RWPE1 (cell line): ENCODE results near the gene GPR25.
"Not testable (repeated sequence)": the region's sequence is repeated elsewhere in the genome, so short reads cannot be mapped to it uniquely, and the experiment has no call there.

ENCODE experiments used
- CTCF ChIA-PET: fragments of 350-600 bp; sonication (Branson Sonifier 250); formaldehyde crosslinking; extraction: SDS; loops from one replicate; lab custom pipeline; 2021; lab: Yijun Ruan, JAX
- POLR2A ChIA-PET: fragments of 400-600 bp; formaldehyde crosslinking; extraction: SDS; loops from one replicate; lab custom pipeline; 2020; ENCODE audit warnings: antibody characterized with exemption; ENCODE audit not compliant: low non-redundant PET; lab: Yijun Ruan, JAX
- DNase-seq: peaks from one replicate; pipeline ENCODE4 v3.0.0; 2012; ENCODE audit warnings: low spot score
- H3K27ac ChIP-seq: fragments of 450-650 bp; 2 replicates; pipeline ENCODE4 v1.5.1; 2017
- CTCF ChIP-seq: fragments of 450-650 bp; conservative IDR thresholded peaks from 2 replicates; pipeline ENCODE4 v1.5.1; 2017; ENCODE audit warnings: low read depth, mild to moderate bottlenecking

GPR25 gene

GRCh38 chr1:200909071-200909470 lies 36.3 kb downstream of the GPR25 start:
- CTCF ChIA-PET: interaction anchor here (0.6 to 0.7 kb wide), 2 partner anchors 14 to 62 kb away, joined by 3 read pairs; no protein-coding TSS in a partner anchor
- TF ChIP-seq CTCF: no peak
- peak overlapping the region; percentile 58 for H3K27ac ChIP-seq
- DNase-seq: no peak
- POLR2A ChIA-PET: no interaction called here

- TF ChIP-seq CTCF: no peak
- H3K27ac ChIP-seq: no peak overlapping the region
- no peak for DNase-seq
- POLR2A ChIA-PET: no interaction called here
- CTCF ChIA-PET: no interaction called here
Measured at GRCh38 chr1:200909757-200910239, 37.0 kb downstream of the GPR25 start.

GRCh38 chr1:200911361-200911760 lies 38.6 kb downstream of the GPR25 start:
- H3K27ac ChIP-seq: peak overlapping the region; percentile 89
- CTCF ChIA-PET: no interaction called here

DNA sequence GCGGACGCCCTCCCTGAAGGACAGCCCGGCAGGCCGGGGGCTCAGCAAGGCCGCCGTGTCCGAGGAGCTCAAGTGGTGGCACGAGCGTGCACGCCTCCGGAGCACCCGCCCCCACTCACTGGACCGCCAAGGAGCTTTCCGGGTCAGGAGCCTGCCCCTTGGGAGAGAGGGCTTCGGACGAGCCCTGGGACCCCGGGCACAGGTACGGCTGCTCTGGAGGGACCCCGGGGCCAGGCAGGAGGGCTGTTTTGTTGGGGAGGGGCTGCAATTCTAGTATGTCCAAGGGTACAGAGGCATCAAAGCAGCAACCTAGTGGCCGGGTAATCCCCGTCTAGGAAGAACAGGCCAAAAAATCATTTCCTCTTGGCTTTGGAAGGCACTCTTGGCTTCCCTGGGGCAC lies 39.2 kb downstream of the GPR25 start:
- H3K27ac ChIP-seq: peak overlapping the region; percentile 89
- DNase-seq, POLR2A ChIA-PET: not testable (repeated sequence)
- CTCF ChIA-PET: interaction anchor here (0.7 kb wide), 1 partner anchor 1973 kb away, joined by 3 read pairs; no protein-coding TSS in a partner anchor

More at GRCh38 chr1:200911361-200911760, 38.6 kb downstream of the GPR25 start:
- POLR2A ChIA-PET: no interaction called here
- no peak for DNase-seq
- no peak for TF ChIP-seq CTCF

- peak; percentile 84 for DNase-seq
- TF ChIP-seq CTCF: no peak
- ChIA-PET CTCF (interaction anchor here (0.5 to 0.7 kb wide), 3 partner anchors 9 to 1973 kb away, joined by 3 to 4 read pairs (median 3); no protein-coding TSS in a partner anchor), POLR2A (interaction anchor here (0.6 kb wide), 1 partner anchor 9 kb away, joined by 4 read pairs; no protein-coding TSS in a partner anchor)
- H3K27ac ChIP-seq: peak overlapping the region; percentile 89
Measured at GRCh38 chr1:200912737-200913407, 40.1 kb downstream of the GPR25 start.

- CTCF ChIA-PET: interaction anchor here (0.5 kb wide), 1 partner anchor 73 kb away, joined by 5 read pairs; no protein-coding TSS in a partner anchor
- H3K27ac ChIP-seq: peak overlapping the region; percentile 94
- no peak for TF ChIP-seq CTCF
- POLR2A ChIA-PET: no interaction called here
- no peak for DNase-seq
Measured at GRCh38 chr1:200916152-200916551, 43.4 kb downstream of the GPR25 start.

DNA sequence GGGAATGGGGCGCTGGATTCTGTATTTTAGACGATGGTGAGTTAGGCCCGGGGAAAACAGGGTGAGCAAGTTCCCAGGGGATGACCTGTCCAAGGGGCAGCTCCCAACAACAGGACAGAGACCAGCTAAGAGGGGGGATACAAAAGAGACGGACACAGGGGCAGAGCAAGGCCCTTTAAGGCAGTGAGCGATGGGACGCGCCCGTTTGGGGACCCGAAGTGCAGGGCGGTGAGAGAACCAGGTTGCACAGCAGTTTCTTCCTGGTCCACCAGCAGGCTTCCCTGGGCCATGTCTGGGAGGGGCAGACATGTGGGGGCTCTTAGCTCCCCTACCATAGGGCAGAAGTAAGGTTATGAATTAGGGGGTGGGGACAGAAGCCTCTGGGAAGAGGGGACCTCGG lies 43.9 kb downstream of the GPR25 start:
- peak overlapping the region; percentile 94 for H3K27ac ChIP-seq
- ChIA-PET CTCF (interaction anchor here (0.8 to 1.3 kb wide), 3 partner anchors 24 to 55 kb away, joined by 3 to 4 read pairs (median 4); no protein-coding TSS in a partner anchor), POLR2A (interaction anchor here (1.0 kb wide), 1 partner anchor 19 kb away, joined by 4 read pairs; no protein-coding TSS in a partner anchor)
- DNase-seq: no peak
- no peak for TF ChIP-seq CTCF
